HG03575 (cell line): ENCODE measurements around the gene CDK14.
"Not testable (repeated sequence)": the region's sequence is repeated elsewhere in the genome, so short reads cannot be mapped to it uniquely, and the experiment has no call there.

ENCODE experiments used
- ATAC-seq: cut with Tn5 transposase; IDR thresholded peaks from one replicate; pipeline ENCODE4 v1.9.1; 2021; ENCODE audit not compliant: unreplicated experiment, insufficient number of reproducible peaks, low FRiP score; ENCODE audit errors: extremely low read depth

The CDK14 gene

GRCh38 chr7:91168871-91169829 lies 573.0 kb downstream of the CDK14 start:
- no peak for ATAC-seq

- no peak for ATAC-seq
Measured at GRCh38 chr7:91169830-91170191, 573.7 kb downstream of the CDK14 start.

- not testable (repeated sequence) for ATAC-seq
Measured at GRCh38 chr7:91173265-91173664, 577.1 kb downstream of the CDK14 start.

GRCh38 chr7:91180746-91181145 lies 584.6 kb downstream of the CDK14 start:
- ATAC-seq: no peak

- ATAC-seq: no peak
Measured at GRCh38 chr7:91181949-91182348, 585.8 kb downstream of the CDK14 start.

DNA sequence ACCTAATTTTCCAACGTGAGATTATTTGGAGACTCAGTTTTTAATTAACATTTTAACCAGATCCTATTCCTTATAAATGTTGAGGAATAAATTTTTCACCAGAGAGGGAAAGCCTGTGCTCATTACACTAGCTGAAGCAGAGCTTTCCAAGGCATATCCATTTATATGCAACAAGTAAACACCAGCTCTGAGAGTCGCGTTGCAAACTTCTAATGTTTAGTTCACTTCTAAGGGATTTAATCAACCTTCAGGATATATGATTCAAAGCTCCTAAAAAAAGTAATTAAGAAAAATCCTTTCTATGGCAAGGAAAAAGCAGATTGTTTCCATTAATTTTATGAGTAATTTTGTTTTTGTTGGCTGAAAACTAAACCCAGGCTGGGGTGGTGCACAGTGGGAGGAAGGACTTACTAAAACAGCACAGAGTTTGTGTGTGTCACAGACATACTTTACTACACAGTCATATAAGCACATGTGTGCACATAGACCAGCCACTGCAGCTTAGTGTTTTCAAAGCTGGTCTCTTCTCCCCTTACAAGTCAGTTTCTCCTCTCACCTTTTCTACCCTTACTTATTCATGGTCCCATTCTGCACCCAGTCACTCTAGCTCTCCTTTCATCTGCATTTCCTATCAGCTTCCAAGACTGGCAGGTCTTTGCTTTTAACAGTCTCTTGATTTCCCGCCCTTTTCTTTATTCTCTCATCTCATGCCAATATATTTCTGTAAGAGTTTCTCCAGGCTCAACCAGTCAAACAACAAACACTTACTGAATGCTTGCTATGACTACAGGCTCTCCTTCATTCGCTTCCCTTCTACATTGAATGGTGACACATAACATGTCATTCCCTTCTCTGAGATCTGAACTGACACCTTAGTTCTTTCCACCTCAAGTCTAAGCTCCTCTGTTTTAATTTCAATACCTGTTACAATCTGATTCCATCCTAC lies 587.0 kb downstream of the CDK14 start:
- ATAC-seq: no peak

- no peak for ATAC-seq
Measured at GRCh38 chr7:91185771-91186170, 589.6 kb downstream of the CDK14 start.

GRCh38 chr7:91187061-91187460 lies 590.9 kb downstream of the CDK14 start:
- ATAC-seq: no peak

DNA sequence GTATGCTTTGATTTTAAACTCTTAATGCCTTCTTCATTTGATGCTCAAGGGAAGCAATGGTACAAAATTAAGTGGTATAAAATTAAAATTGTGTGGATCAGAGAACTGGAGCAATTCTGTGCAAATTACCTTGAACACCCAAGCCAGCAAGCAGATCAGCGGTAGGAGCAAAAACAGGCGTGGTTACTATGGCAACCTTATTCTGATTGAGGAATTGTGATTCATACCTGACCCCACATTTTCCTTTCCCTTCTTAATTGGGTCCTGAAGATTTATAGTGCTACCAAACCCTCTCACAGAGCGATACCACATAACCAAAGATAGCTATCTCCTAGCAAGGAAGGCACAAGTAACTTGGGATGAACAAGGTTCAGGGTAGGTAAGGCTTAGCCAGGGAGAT lies 595.6 kb downstream of the CDK14 start:
- ATAC-seq: no peak

DNA sequence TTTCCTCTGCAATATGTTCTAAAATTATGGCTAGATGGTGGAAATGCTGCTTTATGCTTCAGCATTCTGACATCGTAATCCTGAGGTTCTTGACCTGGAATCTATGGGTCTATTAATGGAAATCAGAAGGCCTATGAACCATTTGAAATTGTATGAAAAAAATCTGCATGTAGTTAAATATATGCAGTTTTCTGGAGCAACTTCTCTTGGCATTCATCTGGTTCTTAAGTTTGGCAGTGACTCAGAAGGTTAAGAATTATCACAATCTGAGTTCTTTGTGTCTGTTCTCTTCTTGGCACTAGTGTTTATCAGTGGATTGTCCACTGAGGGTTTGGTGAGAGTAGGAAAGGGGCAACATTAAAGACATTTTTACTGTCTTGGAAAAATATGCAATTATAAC lies 597.0 kb downstream of the CDK14 start:
- no peak for ATAC-seq

GRCh38 chr7:91194841-91195240 lies 598.7 kb downstream of the CDK14 start:
- no peak for ATAC-seq

DNA sequence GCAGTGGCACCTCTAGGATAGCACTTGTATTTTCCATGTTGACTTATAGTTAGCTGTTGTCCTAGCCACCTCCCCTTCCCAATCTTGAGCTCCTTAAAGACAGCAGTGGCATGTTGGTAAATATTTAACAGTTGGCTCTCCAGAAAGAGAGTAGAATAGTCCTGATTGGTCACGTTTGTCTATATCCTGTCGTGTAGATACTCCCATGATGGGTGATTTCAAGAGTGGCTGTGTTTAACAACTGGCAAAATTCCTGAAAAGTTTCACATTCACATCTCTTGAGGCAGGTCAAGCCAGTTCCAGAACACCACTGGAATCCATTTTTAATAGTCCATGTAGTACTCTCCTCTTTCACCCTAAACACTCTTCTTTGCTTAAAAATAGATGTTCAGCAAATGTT lies 599.9 kb downstream of the CDK14 start:
- ATAC-seq: no peak

DNA sequence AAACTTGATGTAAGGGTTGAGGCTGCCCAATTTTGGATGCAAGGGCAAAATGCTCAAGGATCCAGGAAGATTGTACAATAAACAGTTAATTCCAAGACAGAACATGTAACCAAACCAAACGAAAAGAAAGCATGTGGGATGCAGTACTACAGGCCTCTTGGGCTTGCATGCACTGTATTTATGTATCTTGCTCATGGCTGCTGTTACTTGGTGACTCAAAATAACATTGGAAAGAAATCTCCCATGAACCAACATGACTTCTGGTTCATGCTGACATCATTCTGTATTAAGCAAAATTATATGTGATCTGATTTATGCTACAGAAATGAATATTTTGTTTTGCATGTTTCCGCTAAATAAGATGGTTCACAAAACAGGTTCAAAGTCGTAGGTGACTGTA lies 602.2 kb downstream of the CDK14 start:
- no peak for ATAC-seq

GRCh38 chr7:91199601-91200000 lies 603.5 kb downstream of the CDK14 start:
- no peak for ATAC-seq

DNA sequence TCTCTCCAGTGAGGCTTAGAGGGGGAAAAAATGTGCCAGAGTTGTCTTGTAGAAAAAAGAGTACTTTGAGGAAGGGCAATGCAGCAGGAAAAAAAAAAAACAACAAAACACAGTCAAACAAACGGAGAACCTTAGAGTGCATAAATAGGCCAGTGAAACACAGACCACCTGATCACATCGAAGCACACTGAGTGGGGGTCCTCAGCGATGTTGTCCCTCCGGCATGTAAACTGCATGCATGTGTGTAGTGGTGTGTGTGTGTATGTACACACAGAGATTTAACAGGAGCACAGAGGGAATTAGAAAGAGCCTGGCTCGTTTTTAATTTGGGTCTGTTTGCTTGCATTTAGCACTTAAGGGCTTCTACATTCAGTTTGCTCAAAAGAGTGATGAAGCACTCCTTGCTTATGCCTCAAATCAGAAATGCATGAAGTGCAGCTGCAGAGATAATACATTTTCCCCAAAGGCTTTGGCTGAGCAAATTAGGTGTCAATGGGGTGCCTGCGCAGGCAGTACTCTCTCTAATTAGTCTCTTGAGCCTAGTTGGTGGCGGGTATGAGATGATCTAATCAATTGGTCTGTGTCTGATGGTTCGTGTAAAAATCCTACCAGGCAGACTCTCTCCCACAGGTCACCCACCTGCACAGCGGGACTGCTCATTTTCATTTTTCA lies 605.5 kb downstream of the CDK14 start:
- ATAC-seq: no peak

GRCh38 chr7:91206361-91206960 lies 610.3 kb downstream of the CDK14 start:
- no peak for ATAC-seq

GRCh38 chr7:91212582-91212981 lies 616.5 kb downstream of the CDK14 start:
- no peak for ATAC-seq

DNA sequence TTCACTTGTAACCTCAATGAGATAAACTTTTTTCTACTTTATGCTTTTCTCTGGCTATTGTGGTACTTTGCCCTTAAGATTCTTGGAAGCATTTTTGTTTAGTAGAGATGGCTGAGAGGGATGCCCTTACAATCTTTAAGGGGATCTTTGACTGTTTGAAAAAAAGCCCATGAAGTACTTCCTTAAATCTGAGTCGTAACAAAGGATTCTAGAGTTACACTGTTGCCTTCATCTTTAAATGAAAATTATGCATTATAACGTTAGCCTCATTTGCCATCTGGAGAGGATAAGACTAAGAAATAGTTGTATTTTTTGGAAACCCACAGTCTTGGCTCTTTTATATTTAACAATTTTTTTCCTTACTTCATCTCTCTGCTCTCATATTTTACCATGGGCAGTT lies 630.3 kb downstream of the CDK14 start:
- no peak for ATAC-seq

GRCh38 chr7:91228327-91228726 lies 632.2 kb downstream of the CDK14 start:
- no peak for ATAC-seq
